ENCODE measurements around the gene ATG4A. TPM values are rescaled to one million over a fixed set of nuclear protein-coding genes. Genes with fewer than 3 reads are reported as not detected.
A peak's percentile ranks its signal among the peaks of the same experiment; 100 is the strongest.

Gene ATG4A, protein sequence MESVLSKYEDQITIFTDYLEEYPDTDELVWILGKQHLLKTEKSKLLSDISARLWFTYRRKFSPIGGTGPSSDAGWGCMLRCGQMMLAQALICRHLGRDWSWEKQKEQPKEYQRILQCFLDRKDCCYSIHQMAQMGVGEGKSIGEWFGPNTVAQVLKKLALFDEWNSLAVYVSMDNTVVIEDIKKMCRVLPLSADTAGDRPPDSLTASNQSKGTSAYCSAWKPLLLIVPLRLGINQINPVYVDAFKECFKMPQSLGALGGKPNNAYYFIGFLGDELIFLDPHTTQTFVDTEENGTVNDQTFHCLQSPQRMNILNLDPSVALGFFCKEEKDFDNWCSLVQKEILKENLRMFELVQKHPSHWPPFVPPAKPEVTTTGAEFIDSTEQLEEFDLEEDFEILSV
- 1 to 10 TPM; 4.3 to 4.4 TPM for total RNA-seq
- 7.4 TPM for polyA plus RNA-seq (2013, experiment 1 of 2)
- polyA plus RNA-seq (2013, experiment 2 of 2), result 7.3 TPM
- long read RNA-seq, experiment 1, partial matches to known transcripts, result 0 of 2 reads
- long read RNA-seq, experiment 1, other reads (novel, unspliced or antisense), result 0 of 2 reads
- long read RNA-seq, experiment 2, partial matches to known transcripts, result 2 of 7 reads
- long read RNA-seq, experiment 2, other reads (novel, unspliced or antisense), result 0 of 7 reads
- long read RNA-seq, experiment 3, transcript ATG4A-203 (13 exons, 2,315 nt), result major isoform, 28 of 39 reads
- long read RNA-seq, experiment 3, partial matches to known transcripts, result 3 of 39 reads
- long read RNA-seq, experiment 3, other reads (novel, unspliced or antisense), result 7 of 39 reads
- long read RNA-seq, experiment 4, transcript ATG4A-203 (13 exons, 2,315 nt), result major isoform, 7 of 10 reads
- long read RNA-seq, experiment 4, partial matches to known transcripts, result 0 of 10 reads
- long read RNA-seq, experiment 4, other reads (novel, unspliced or antisense), result 2 of 10 reads

DNA sequence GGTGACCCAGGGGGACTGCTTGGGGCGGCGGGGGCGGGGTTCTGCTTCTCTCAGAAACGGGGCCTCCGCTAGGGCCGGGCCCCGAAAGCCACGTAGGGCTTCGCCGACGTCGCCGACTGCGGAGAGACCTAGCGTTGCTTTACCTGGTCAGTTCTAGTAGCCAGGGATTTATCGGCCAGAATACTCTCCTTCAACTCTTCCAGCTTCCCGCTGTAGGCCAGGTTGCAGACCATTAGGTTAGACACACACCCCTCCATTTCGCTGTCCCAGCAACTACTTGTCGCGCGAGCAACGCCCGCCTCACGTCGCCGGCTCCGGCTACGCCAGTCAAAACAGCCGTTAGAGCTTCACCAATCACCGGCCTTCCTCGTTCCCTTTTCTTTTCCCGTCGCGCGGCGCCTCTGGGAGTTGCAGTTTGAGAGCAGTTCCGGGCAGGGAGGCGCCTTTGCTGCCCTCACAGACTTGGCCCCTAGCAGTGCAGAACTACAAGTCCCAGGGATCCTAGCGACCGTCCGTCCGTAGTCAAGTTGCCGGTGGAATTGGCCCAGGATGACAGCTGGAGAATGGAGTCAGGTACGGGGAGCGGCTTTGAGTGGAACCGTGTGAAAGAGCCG is at the start of gene ATG4A, which contains the start of gene PSMD10:
TSS of gene ATG4A (plus strand) at position 515 of the 614 bp plus-strand sequence. CDS start at position 564, 49 bp downstream.
TSS of gene PSMD10 (minus strand) at position 279 of the 614 bp plus-strand sequence. CDS start at position 257, 22 bp downstream.
- H3K9me3 ChIP-seq (ENCODE audit: control insufficient read depth, low read length), result no peaks in the 10 kb centered on the region

GRCh38 chrX:108044554-108045256 is 46.9 kb upstream of the ATG4A start, which contains the start of gene VSIG1:
Gene VSIG1 (plus strand): TSS chrX:108045065. CDS start chrX:108045131, 66 bp downstream.
- Histone ChIP-seq H3K36me3 (ENCODE audit: control insufficient read depth, insufficient read depth, low read length) (no peaks in the 10 kb centered on the region), H3K27ac (ENCODE audit: low read depth, low read length) (no peak within 1 kb of the TSS), H3K4me1 (ENCODE audit: control insufficient read depth, insufficient read depth, low read length) (no peaks in the 10 kb centered on the region), H3K9me3 (ENCODE audit: control insufficient read depth, low read length) (no peaks in the 10 kb centered on the region), H3K4me3 (ENCODE audit: low read length) (no peak within 1 kb of the TSS), H3K9ac (ENCODE audit: extremely low read depth, low read length, poor library complexity, severe bottlenecking) (no peak within 1 kb of the TSS), H3K27me3 (ENCODE audit: control insufficient read depth, insufficient read depth, low read length, poor library complexity, severe bottlenecking) (no peaks in the 10 kb centered on the region)
- WGBS, 2 experiments (ENCODE audit: insufficient coverage in 1 of 2, insufficient read length in 1 of 2), result 93 to 100% methylated on average over 2 to 6 of the region's 10 CpGs
- Mint-ChIP-seq H3K27me3 (ENCODE audit: insufficient read depth) (peaks cover 13% of the 10 kb centered on the region), H3K36me3 (ENCODE audit: low read depth) (no peaks in the 10 kb centered on the region), H3K9me3 (no peaks in the 10 kb centered on the region), H3K27ac (no peak within 1 kb of the TSS), H3K4me1 (peaks cover 2% of the 10 kb centered on the region), H3K4me3 (no peak within 1 kb of the TSS)
- TF ChIP-seq CTCF (conservative IDR thresholded peaks at IDR 0.05), result no peak
- no peak for DNase-seq

More for the DNA sequence above, at the start of gene ATG4A, which contains the start of gene PSMD10:
- H3K36me3 ChIP-seq (ENCODE audit: control insufficient read depth, insufficient read depth, low read length), result peaks cover 14% of the 10 kb centered on the region
- no peaks in the 10 kb centered on the region for H3K27me3 Mint-ChIP-seq (ENCODE audit: insufficient read depth)
- no peak within 1 kb of the TSS for H3K4me3 Mint-ChIP-seq
- peak within 1 kb of the TSS; percentile 94 for H3K4me3 ChIP-seq (ENCODE audit: low read length)
- DNase-seq, result peak; percentile 99
- WGBS, 2 experiments (ENCODE audit: insufficient coverage in 1 of 2, insufficient read length in 1 of 2), result 0% methylated on average over 3 to 47 of the region's 47 CpGs
- H3K27ac Mint-ChIP-seq, result no peak within 1 kb of the TSS
- peak within 1 kb of the TSS; percentile 89 for H3K9ac ChIP-seq (ENCODE audit: extremely low read depth, low read length, poor library complexity, severe bottlenecking)
- no peak for TF ChIP-seq CTCF (conservative IDR thresholded peaks at IDR 0.05)
- H3K36me3 Mint-ChIP-seq (ENCODE audit: low read depth), result peaks cover 13% of the 10 kb centered on the region
- H3K4me1 Mint-ChIP-seq, result peaks cover 4% of the 10 kb centered on the region
- H3K27me3 ChIP-seq (ENCODE audit: control insufficient read depth, insufficient read depth, low read length, poor library complexity, severe bottlenecking), result no peaks in the 10 kb centered on the region
- no peaks in the 10 kb centered on the region for H3K4me1 ChIP-seq (ENCODE audit: control insufficient read depth, insufficient read depth, low read length)
- H3K27ac ChIP-seq (ENCODE audit: low read depth, low read length), result peak within 1 kb of the TSS; percentile 53
- no peaks in the 10 kb centered on the region for H3K9me3 Mint-ChIP-seq

All from endodermal cell (in vitro differentiated cells).